ENCODE results near the gene PSMC3.
"Not testable (repeated sequence)": the region's sequence is repeated elsewhere in the genome, so short reads cannot be mapped to it uniquely, and the experiment has no call there.

The PSMC3 gene

GRCh38 chr11:47426062-47426956 is at the start of gene PSMC3:
Gene PSMC3 (minus strand): TSS chr11:47426439. CDS start chr11:47426279, 160 bp downstream.
- Mint-ChIP-seq H3K27me3 (no peaks in the 10 kb centered on the region), H3K27ac (peak within 1 kb of the TSS; percentile 97), H3K4me3 (peak within 1 kb of the TSS; percentile 96), H3K9me3 (no peaks in the 10 kb centered on the region), H3K4me1 (peaks cover 19% of the 10 kb centered on the region), H3K36me3 (peaks cover 18% of the 10 kb centered on the region)
- ATAC-seq (ENCODE audit: low read depth) (peak; percentile 91), DNase-seq (ENCODE audit: low spot score in 2 of 2) (peak; percentile 97)

DNA sequence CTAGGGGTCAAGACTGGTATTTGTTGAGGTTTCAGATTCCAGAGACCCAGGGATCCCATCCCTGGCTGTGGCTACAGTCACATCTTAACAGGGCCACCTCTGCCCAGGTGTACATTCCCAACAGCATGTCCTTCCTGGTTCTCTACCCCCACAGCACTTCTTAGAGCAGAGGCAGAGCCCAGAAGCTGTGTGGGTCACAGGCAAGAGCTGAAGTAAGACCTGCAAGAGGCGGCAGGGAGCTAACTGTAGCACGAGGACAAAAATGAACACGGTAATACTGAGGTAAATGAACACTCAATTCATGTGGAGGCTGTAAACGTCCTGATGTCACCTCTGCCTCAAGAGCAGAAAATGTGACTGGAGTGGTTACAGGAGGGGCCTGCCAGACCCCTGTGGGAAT is 44.4 kb upstream of the PSMC3 start:
- Mint-ChIP-seq H3K4me1 (peaks cover 4% of the 10 kb centered on the region), H3K27ac (no peak overlapping the region), H3K27me3 (no peaks in the 10 kb centered on the region), H3K9me3 (no peaks in the 10 kb centered on the region), H3K36me3 (peaks cover 44% of the 10 kb centered on the region), H3K4me3 (no peak overlapping the region)
- no peak for ATAC-seq (ENCODE audit: low read depth)
- DNase-seq (ENCODE audit: low spot score in 2 of 2) = no peak

DNA sequence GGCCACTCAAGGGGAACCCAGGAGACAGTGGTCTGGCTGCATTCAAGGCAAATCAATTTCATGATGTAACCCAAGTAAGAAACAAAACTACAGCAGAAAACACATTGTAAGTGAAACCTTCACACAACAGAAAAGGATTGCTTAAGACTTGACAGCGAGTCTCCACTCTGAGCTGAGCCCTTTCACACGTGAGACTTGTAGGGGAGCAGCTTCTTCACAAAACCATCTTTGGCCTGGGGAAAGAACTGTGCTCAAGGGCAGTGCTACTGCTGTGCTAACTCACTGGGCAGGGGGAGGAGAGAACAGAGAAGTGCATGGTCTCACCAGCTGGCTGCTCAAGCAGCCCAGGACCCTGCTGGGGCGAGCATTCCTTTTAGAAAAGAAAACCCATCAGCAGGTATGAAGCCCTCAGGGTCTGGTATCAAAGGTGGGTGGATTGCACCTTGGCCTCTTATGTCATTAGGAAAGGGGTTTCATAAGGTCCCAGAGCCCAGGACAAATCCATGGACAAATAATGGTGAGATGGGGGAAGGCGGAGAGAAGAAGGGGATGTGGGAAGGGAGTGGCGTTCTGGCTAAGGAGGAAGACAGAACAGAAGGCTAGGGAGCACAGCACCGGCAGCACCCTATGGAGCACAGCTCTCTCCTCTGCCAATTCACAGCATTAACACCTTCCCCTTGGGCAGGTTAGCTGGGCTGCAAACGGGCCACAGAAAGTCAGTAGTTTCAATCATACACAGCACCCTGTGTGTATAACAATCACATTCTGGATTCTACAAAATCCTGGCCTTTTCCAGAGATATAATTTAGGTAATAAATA is 43.3 kb upstream of the PSMC3 start:
- no peaks in the 10 kb centered on the region for H3K9me3 Mint-ChIP-seq
- H3K4me1 Mint-ChIP-seq = peaks cover 8% of the 10 kb centered on the region
- DNase-seq (ENCODE audit: low spot score in 2 of 2) (no peak), ATAC-seq (ENCODE audit: low read depth) (no peak)
- H3K27me3 Mint-ChIP-seq = no peaks in the 10 kb centered on the region
- no peak overlapping the region for H3K4me3 Mint-ChIP-seq
- H3K27ac Mint-ChIP-seq = no peak overlapping the region
- peaks cover 39% of the 10 kb centered on the region for H3K36me3 Mint-ChIP-seq

GRCh38 chr11:47468598-47469214 is 42.5 kb upstream of the PSMC3 start:
- H3K27me3 Mint-ChIP-seq = no peaks in the 10 kb centered on the region
- peak overlapping the region; percentile 85 for H3K27ac Mint-ChIP-seq

DNA sequence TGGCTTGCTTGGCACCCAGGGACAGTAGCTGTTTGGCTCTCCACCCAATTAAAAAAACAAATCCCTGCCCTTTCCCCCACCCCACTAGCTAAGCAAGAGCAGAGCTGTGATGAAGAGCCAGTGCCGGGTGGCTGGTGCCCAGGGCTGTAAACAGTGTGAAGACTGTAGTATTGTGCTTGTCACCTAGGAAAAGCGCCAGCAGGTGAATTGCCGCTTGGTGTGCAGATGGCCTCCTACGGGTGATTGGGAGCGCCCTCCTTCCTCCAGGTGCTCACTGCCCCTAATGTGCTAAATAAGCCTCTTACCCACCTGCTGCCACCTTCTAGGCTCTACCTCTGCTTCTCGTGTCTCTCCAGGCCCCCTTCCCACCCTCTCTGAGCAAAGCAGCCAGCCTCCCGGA is 41.1 kb upstream of the PSMC3 start:
- no peak overlapping the region for H3K4me3 Mint-ChIP-seq
- no peaks in the 10 kb centered on the region for H3K27me3 Mint-ChIP-seq
- H3K9me3 Mint-ChIP-seq = no peaks in the 10 kb centered on the region
- peak overlapping the region; percentile 70 for H3K27ac Mint-ChIP-seq
- peaks cover 8% of the 10 kb centered on the region for H3K4me1 Mint-ChIP-seq
- DNase-seq (ENCODE audit: low spot score in 2 of 2) = no peak
- peaks cover 26% of the 10 kb centered on the region for H3K36me3 Mint-ChIP-seq
- no peak for ATAC-seq (ENCODE audit: low read depth)

More at GRCh38 chr11:47468598-47469214, 42.5 kb upstream of the PSMC3 start:
- DNase-seq (ENCODE audit: low spot score in 2 of 2) (no peak), ATAC-seq (ENCODE audit: low read depth) (no peak)
- no peak overlapping the region for H3K4me3 Mint-ChIP-seq
- H3K36me3 Mint-ChIP-seq = peaks cover 35% of the 10 kb centered on the region
- peaks cover 8% of the 10 kb centered on the region for H3K4me1 Mint-ChIP-seq
- H3K9me3 Mint-ChIP-seq = no peaks in the 10 kb centered on the region

DNA sequence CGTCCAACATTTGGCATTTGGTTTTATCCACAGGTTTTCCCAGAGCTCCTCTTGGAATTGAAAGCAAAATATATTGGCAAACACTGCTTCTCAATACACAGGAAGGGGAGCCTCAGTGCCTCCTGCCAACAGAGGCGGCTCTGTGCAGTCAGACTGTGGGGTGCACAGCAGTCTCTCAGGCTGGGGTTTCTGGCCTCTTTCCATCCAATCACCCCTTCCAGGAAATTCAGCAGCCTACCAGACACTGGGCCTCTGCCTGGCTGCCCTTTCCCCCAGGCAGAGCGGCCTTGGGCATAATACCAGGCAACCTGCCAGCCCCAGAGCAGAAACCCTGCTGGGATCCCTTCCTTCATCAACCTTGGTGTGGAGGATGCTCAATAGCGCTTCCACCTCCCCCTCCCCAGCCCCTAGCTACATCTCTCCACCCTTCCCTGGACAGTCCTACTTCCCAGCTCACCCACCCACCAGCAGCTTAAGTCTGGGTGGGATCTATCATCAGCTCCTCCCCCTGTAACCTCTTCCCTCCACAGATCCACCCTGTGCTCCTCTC is 40.5 kb upstream of the PSMC3 start:
- H3K27me3 Mint-ChIP-seq = no peaks in the 10 kb centered on the region
- no peaks in the 10 kb centered on the region for H3K9me3 Mint-ChIP-seq
- H3K4me1 Mint-ChIP-seq = peaks cover 8% of the 10 kb centered on the region
- peaks cover 26% of the 10 kb centered on the region for H3K36me3 Mint-ChIP-seq
- ATAC-seq (ENCODE audit: low read depth) = no peak
- peak overlapping the region; percentile 70 for H3K27ac Mint-ChIP-seq
- DNase-seq (ENCODE audit: low spot score in 2 of 2) = no peak
- H3K4me3 Mint-ChIP-seq = no peak overlapping the region

GRCh38 chr11:47466201-47466600 is 40.0 kb upstream of the PSMC3 start:
- peaks cover 8% of the 10 kb centered on the region for H3K4me1 Mint-ChIP-seq
- no peak for DNase-seq (ENCODE audit: low spot score in 2 of 2)
- no peak overlapping the region for H3K27ac Mint-ChIP-seq

GRCh38 chr11:47464483-47464882 is 38.2 kb upstream of the PSMC3 start:
- ATAC-seq (ENCODE audit: low read depth) = no peak
- H3K36me3 Mint-ChIP-seq = peaks cover 18% of the 10 kb centered on the region
- H3K27ac Mint-ChIP-seq = no peak overlapping the region
- H3K4me1 Mint-ChIP-seq = peaks cover 8% of the 10 kb centered on the region
- H3K27me3 Mint-ChIP-seq = no peaks in the 10 kb centered on the region
- DNase-seq (ENCODE audit: low spot score in 2 of 2) = no peak
- no peaks in the 10 kb centered on the region for H3K9me3 Mint-ChIP-seq
- no peak overlapping the region for H3K4me3 Mint-ChIP-seq

More at GRCh38 chr11:47466201-47466600, 40.0 kb upstream of the PSMC3 start:
- no peaks in the 10 kb centered on the region for H3K27me3 Mint-ChIP-seq
- no peaks in the 10 kb centered on the region for H3K9me3 Mint-ChIP-seq
- peaks cover 24% of the 10 kb centered on the region for H3K36me3 Mint-ChIP-seq
- ATAC-seq (ENCODE audit: low read depth) = no peak
- H3K4me3 Mint-ChIP-seq = no peak overlapping the region

GRCh38 chr11:47461876-47462275 is 35.6 kb upstream of the PSMC3 start:
- Mint-ChIP-seq H3K9me3 (no peaks in the 10 kb centered on the region), H3K36me3 (peaks cover 3% of the 10 kb centered on the region), H3K4me1 (peaks cover 4% of the 10 kb centered on the region), H3K27ac (peak overlapping the region; percentile 29), H3K27me3 (no peaks in the 10 kb centered on the region), H3K4me3 (no peak overlapping the region)
- no peak for DNase-seq (ENCODE audit: low spot score in 2 of 2)
- ATAC-seq (ENCODE audit: low read depth) = no peak

DNA sequence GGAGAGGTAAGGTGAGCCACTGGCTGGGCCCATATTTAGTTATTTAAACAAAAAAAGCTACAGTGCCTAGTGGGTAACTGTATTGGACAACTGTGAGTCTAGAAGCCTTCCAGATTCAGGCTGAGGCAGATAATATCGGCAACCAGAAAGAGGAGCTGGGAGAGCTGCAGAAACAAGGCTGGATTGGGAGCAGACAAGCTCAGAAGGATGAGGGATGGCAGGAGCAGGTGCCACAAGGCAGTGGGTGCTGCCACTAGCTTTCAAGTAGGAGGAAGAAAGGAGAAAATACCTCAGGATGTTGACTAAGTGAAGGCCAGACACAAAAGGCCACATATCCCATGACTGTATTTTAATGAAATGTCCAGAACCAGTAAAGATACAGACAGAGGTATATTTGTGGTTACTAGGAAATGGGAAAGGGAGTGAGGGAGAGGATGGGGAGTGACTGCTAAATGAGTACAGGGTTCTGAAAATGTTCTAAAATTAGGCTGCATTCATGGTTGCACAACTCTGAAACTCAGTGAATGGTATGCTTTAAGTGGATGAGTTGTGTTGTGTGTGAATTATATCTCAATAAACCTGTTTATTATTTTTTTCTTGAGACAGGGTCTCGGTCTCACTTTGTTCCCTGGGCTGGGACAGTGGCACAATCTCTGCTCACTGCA is 34.5 kb upstream of the PSMC3 start:
- no peaks in the 10 kb centered on the region for H3K27me3 Mint-ChIP-seq
- H3K36me3 Mint-ChIP-seq = peaks cover 3% of the 10 kb centered on the region
- peak overlapping the region; percentile 56 for H3K27ac Mint-ChIP-seq
- peaks cover 4% of the 10 kb centered on the region for H3K4me1 Mint-ChIP-seq
- DNase-seq (ENCODE audit: low spot score in 2 of 2) (no peak), ATAC-seq (ENCODE audit: low read depth) (no peak)
- no peaks in the 10 kb centered on the region for H3K9me3 Mint-ChIP-seq
- H3K4me3 Mint-ChIP-seq = no peak overlapping the region

- not testable (repeated sequence) for H3K27ac Mint-ChIP-seq, H3K36me3 Mint-ChIP-seq, H3K9me3 Mint-ChIP-seq, H3K4me3 Mint-ChIP-seq, H3K4me1 Mint-ChIP-seq, H3K27me3 Mint-ChIP-seq
- ATAC-seq (ENCODE audit: low read depth) = peak; percentile 100
- DNase-seq (ENCODE audit: low spot score in 2 of 2) = peak; percentile 54 to 73
Measured at GRCh38 chr11:47454258-47454671, 28.0 kb upstream of the PSMC3 start.

DNA sequence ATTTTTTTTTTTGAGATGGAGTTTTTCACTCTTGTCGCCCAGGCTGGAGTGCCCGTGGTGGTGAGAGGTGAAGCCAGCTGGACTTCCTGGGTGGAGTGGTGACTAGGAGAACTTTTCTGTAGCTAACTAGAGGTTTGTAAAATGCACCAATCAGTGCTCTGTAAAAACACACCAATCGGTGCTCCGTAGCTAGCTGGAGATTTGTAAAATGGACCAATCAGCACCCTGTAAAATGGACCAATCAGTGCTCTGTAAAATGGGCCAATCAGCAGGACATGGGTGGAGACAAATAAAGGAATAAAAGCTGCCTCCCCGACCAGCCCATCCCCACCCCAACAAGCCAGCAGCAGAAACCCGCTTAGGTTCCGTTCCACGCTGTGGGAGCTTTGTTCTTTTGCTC is 27.1 kb upstream of the PSMC3 start:
- ATAC-seq (ENCODE audit: low read depth) (no peak), DNase-seq (ENCODE audit: low spot score in 2 of 2) (no peak)
- H3K36me3 Mint-ChIP-seq = no peaks in the 10 kb centered on the region
- no peaks in the 10 kb centered on the region for H3K9me3 Mint-ChIP-seq
- H3K4me3 Mint-ChIP-seq = no peak overlapping the region
- H3K27ac Mint-ChIP-seq = no peak overlapping the region
- H3K27me3 Mint-ChIP-seq = no peaks in the 10 kb centered on the region
- H3K4me1 Mint-ChIP-seq = peaks cover 2% of the 10 kb centered on the region

DNA sequence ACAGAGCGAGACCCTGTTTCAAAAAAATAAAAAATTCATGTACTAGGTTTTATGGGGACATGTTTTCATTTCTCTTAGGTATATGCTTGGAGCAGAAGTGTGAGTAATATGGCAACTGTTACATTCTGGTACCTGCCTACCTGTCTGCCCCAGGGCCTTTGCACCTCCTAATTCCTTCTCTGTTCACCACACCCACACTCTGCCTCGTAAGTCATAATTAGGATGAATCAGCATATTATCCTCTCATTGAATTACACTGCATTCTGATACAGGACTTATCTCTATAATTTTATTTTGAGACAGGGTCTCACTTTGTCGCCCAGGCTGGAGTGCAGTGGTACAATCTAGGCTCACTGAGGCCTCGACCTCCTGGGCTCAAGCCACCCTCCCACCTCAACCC is 25.8 kb upstream of the PSMC3 start:
- DNase-seq (ENCODE audit: low spot score in 2 of 2) (no peak), ATAC-seq (ENCODE audit: low read depth) (no peak)
- Mint-ChIP-seq H3K4me1 (peaks cover 2% of the 10 kb centered on the region), H3K36me3 (no peaks in the 10 kb centered on the region), H3K9me3 (no peaks in the 10 kb centered on the region), H3K27me3 (no peaks in the 10 kb centered on the region), H3K27ac (no peak overlapping the region), H3K4me3 (no peak overlapping the region)

Measured in memory B cell (primary cell).